ENCODE measurements around the gene C10orf67. TPM values are rescaled to one million over a fixed set of nuclear protein-coding genes. Genes with fewer than 3 reads are reported as not detected.

Gene C10orf67
- total and polyA plus RNA-seq, 2 donors (not counting 1 experiment from before 2014, with no cell fraction given) = not detected

GRCh38 chr10:23379686-23380085 is 35.1 kb upstream of the C10orf67 start:
- Histone ChIP-seq H3K9me3 (ENCODE audit: control extremely low read depth in 1 of 3, control insufficient read depth in 2 of 3, insufficient read depth in 1 of 3, low read length in 2 of 3) (no peaks in the 10 kb centered on the region), H4K20me1 (ENCODE audit: control insufficient read depth, insufficient read depth, low read length, poor library complexity, severe bottlenecking) (no peaks in the 10 kb centered on the region), H3K4me2 (replicated peaks; ENCODE audit: low read depth, low read length, poor library complexity, severe bottlenecking) (no peak overlapping the region), H3K4me3 (ENCODE audit: control extremely low read depth in 1 of 5, extremely low read depth in 1 of 5, insufficient read depth in 1 of 5, low read depth in 2 of 5, low read length in 4 of 5) (no peak overlapping the region), H2AFZ (ENCODE audit: insufficient read depth, low read depth, low read length, poor library complexity, severe bottlenecking) (no peak overlapping the region), H3K9ac (ENCODE audit: low read length) (no peak overlapping the region), H3K4me1 (ENCODE audit: control insufficient read depth in 2 of 2, insufficient read depth in 2 of 2, low read length in 2 of 2) (no peaks in the 10 kb centered on the region), H3K79me2 (ENCODE audit: control insufficient read depth, insufficient read depth, low read length) (no peaks in the 10 kb centered on the region), H3K36me3 (replicated peaks in 1 of 2; ENCODE audit: control extremely low read depth in 1 of 2, control insufficient read depth in 1 of 2, extremely low read depth in 1 of 2, insufficient read depth in 2 of 2, low read length in 1 of 2) (peaks cover 0 to 1% of the 10 kb centered on the region in 2 experiments), H3K27ac (ENCODE audit: low read length in 2 of 2) (no peak overlapping the region), H3K27me3 (replicated peaks in 1 of 4; ENCODE audit: control extremely low read depth in 1 of 4, control insufficient read depth in 3 of 4, insufficient read depth in 4 of 4, low read length in 3 of 4) (no peaks in the 10 kb centered on the region)
- no peak for DNase-seq
- TF ChIP-seq CTCF (IDR thresholded peaks at IDR 0.05) (no peak), EZH2 (IDR thresholded peaks at IDR 0.05; ENCODE audit: borderline replicate concordance, insufficient read depth, low read depth, low read length, poor library complexity, severe bottlenecking) (no peak)
- CTCF ChIA-PET = no interaction called here
- Mint-ChIP-seq H3K4me1 (no peaks in the 10 kb centered on the region), H3K4me3 (no peak overlapping the region), H3K27ac (no peak overlapping the region), H3K27me3 (peaks cover 22% of the 10 kb centered on the region), H3K9me3 (ENCODE audit: insufficient read depth) (no peaks in the 10 kb centered on the region)
- POLR2A ChIA-PET = no interaction called here
- WGBS (ENCODE audit: insufficient coverage) = no CpG with 5 or more reads among the region's 3 CpGs
- no peak for ATAC-seq (ENCODE audit: low read depth)
- intact Hi-C loops (cut with micrococcal nuclease) = no loop called here

DNA sequence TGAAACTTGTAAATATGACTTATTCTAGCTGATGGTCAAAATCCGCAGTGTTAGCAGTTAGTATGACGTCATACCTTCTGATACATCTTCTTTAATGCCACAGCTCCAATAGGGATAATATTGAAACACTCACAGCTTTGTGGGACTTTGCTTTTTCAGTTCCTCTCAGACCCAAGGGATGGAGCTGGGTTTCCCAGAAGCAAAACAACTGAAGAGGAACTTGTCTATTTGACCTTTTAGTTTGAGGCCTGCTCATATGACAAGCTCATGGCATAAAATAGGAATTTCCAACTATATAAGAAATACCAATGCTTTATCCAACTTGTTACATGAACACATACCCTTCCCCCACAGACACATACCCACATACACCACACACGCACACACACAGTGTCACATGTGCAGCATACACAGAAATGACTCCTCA is 31.6 kb upstream of the C10orf67 start:
- TF ChIP-seq CTCF (IDR thresholded peaks at IDR 0.05) = no peak
- no peak for TF ChIP-seq EZH2 (IDR thresholded peaks at IDR 0.05; ENCODE audit: borderline replicate concordance, insufficient read depth, low read depth, low read length, poor library complexity, severe bottlenecking)
- POLR2A ChIA-PET = interaction anchor here (0.5 kb wide), 1 partner anchor 1850 kb away, joined by 4 read pairs; no protein-coding TSS in a partner anchor
- H3K9me3 ChIP-seq (ENCODE audit: control extremely low read depth in 1 of 3, control insufficient read depth in 2 of 3, insufficient read depth in 1 of 3, low read length in 2 of 3) = no peaks in the 10 kb centered on the region
- H3K79me2 ChIP-seq (ENCODE audit: control insufficient read depth, insufficient read depth, low read length) = no peaks in the 10 kb centered on the region
- Mint-ChIP-seq H3K27ac (no peak overlapping the region), H3K9me3 (ENCODE audit: insufficient read depth) (no peaks in the 10 kb centered on the region), H3K4me3 (no peak overlapping the region), H3K4me1 (peaks cover 6% of the 10 kb centered on the region), H3K27me3 (peaks cover 22% of the 10 kb centered on the region)
- no peak overlapping the region for H3K4me2 ChIP-seq (replicated peaks; ENCODE audit: low read depth, low read length, poor library complexity, severe bottlenecking)
- WGBS (ENCODE audit: insufficient coverage) = 80% methylated on average over 1 of the region's 3 CpGs
- no peak overlapping the region for H2AFZ ChIP-seq (ENCODE audit: insufficient read depth, low read depth, low read length, poor library complexity, severe bottlenecking)
- DNase-seq (no peak), ATAC-seq (ENCODE audit: low read depth) (no peak)
- no peaks in the 10 kb centered on the region for H3K27me3 ChIP-seq (replicated peaks in 1 of 4; ENCODE audit: control extremely low read depth in 1 of 4, control insufficient read depth in 3 of 4, insufficient read depth in 4 of 4, low read length in 3 of 4)
- H3K27ac ChIP-seq (ENCODE audit: low read length in 2 of 2) = no peak overlapping the region
- no peak overlapping the region for H3K9ac ChIP-seq (ENCODE audit: low read length)
- no peak overlapping the region for H3K4me3 ChIP-seq (ENCODE audit: control extremely low read depth in 1 of 5, extremely low read depth in 1 of 5, insufficient read depth in 1 of 5, low read depth in 2 of 5, low read length in 4 of 5)
- intact Hi-C loops (cut with micrococcal nuclease) = no loop called here
- CTCF ChIA-PET = interaction anchor here (0.9 to 1.7 kb wide), 3 partner anchors 11 to 150 kb away, joined by 3 to 4 read pairs (median 4); no protein-coding TSS in a partner anchor
- no peaks in the 10 kb centered on the region for H3K4me1 ChIP-seq (ENCODE audit: control insufficient read depth in 2 of 2, insufficient read depth in 2 of 2, low read length in 2 of 2)
- peaks cover 0 to 1% of the 10 kb centered on the region in 2 experiments for H3K36me3 ChIP-seq (replicated peaks in 1 of 2; ENCODE audit: control extremely low read depth in 1 of 2, control insufficient read depth in 1 of 2, extremely low read depth in 1 of 2, insufficient read depth in 2 of 2, low read length in 1 of 2)
- H4K20me1 ChIP-seq (ENCODE audit: control insufficient read depth, insufficient read depth, low read length, poor library complexity, severe bottlenecking) = no peaks in the 10 kb centered on the region
